H9 (cell line): ENCODE measurements around the gene FSTL4. TPM values are rescaled to one million over a fixed set of nuclear protein-coding genes. Genes with fewer than 3 reads are reported as not detected.

Experiments used
- DNase-seq: peaks from one replicate; pipeline ENCODE4 v3.0.0-alpha.2; 2017
- H2AFZ ChIP-seq: one replicate; pipeline ENCODE4 v1.6.1; 2013; ENCODE audit warnings: mild to moderate bottlenecking, low read length, control low read depth, moderate library complexity
- H2AK5ac ChIP-seq: 2 replicates; pipeline ENCODE4 v1.6.1; 2013; ENCODE audit warnings: low read length, control low read depth, mixed read lengths; ENCODE audit not compliant: insufficient read length
- H2BK120ac ChIP-seq: one replicate; pipeline ENCODE4 v1.6.1; 2013; ENCODE audit warnings: low read depth, mild to moderate bottlenecking, low read length, control low read depth, inconsistent platforms; ENCODE audit not compliant: poor library complexity, severe bottlenecking
- H2BK12ac ChIP-seq: 2 replicates; pipeline ENCODE4 v1.6.1; 2013; ENCODE audit warnings: low read length, control low read depth, mixed read lengths, low read depth; ENCODE audit not compliant: insufficient read length
- H2BK15ac ChIP-seq: 2 replicates; pipeline ENCODE4 v1.6.1; 2013; ENCODE audit warnings: low read depth, low read length, control low read depth
- H2BK20ac ChIP-seq: one replicate; pipeline ENCODE4 v1.6.1; 2013; ENCODE audit warnings: low read depth, mild to moderate bottlenecking, low read length, control low read depth, inconsistent platforms; ENCODE audit not compliant: poor library complexity, severe bottlenecking
- H2BK5ac ChIP-seq: 2 replicates; pipeline ENCODE4 v1.6.1; 2013; ENCODE audit warnings: low read length, control low read depth, mixed read lengths; ENCODE audit not compliant: insufficient read length
- H3K14ac ChIP-seq: 2 replicates; pipeline ENCODE4 v1.6.1; 2013; ENCODE audit warnings: low read length, control low read depth; ENCODE audit not compliant: insufficient read depth
- H3K18ac ChIP-seq: 2 replicates; pipeline ENCODE4 v1.6.1; 2013; ENCODE audit warnings: low read depth, mild to moderate bottlenecking, mixed read lengths, low read length, control low read depth; ENCODE audit not compliant: insufficient read length
- H3K23ac ChIP-seq: 2 replicates; pipeline ENCODE4 v1.6.1; 2013; ENCODE audit warnings: low read length, control low read depth, mixed read lengths, low read depth; ENCODE audit not compliant: insufficient read length
- H3K23me2 ChIP-seq: 2 replicates; pipeline ENCODE4 v1.6.1; 2013; ENCODE audit warnings: low read depth, mild to moderate bottlenecking, mixed read lengths, low read length, control low read depth; ENCODE audit not compliant: insufficient read length, poor library complexity, severe bottlenecking
- H3K27ac ChIP-seq: 2 replicates; pipeline ENCODE4 v1.5.1; 2013; ENCODE audit warnings: low read length, control low read depth, mixed read lengths, low read depth; ENCODE audit not compliant: insufficient read length
- H3K27me3 ChIP-seq: 2 replicates; pipeline ENCODE4 v1.6.1; 2013; ENCODE audit warnings: low read length, control low read depth, inconsistent platforms; ENCODE audit not compliant: insufficient read depth
- H3K4ac ChIP-seq: 2 replicates; pipeline ENCODE4 v1.6.1; 2013; ENCODE audit warnings: low read depth, mild to moderate bottlenecking, control low read depth, inconsistent platforms, low read length, moderate library complexity
- H3K4me1 ChIP-seq: 2 replicates; pipeline ENCODE4 v1.6.1; 2013; ENCODE audit warnings: low read length, control low read depth, inconsistent platforms; ENCODE audit not compliant: insufficient read depth
- H3K4me2 ChIP-seq: 2 replicates; pipeline ENCODE4 v1.6.1; 2013; ENCODE audit warnings: low read length, control low read depth, mixed read lengths; ENCODE audit not compliant: insufficient read length, insufficient read depth
- H3K56ac ChIP-seq: 2 replicates; pipeline ENCODE4 v1.6.1; 2013; ENCODE audit warnings: low read depth, mild to moderate bottlenecking, mixed read lengths, low read length, control low read depth; ENCODE audit not compliant: insufficient read length
- H3K79me1 ChIP-seq: 2 replicates; pipeline ENCODE4 v1.6.1; 2013; ENCODE audit warnings: low read depth, mild to moderate bottlenecking, moderate library complexity, low read length, control low read depth, inconsistent platforms; ENCODE audit not compliant: insufficient read depth, poor library complexity, severe bottlenecking
- H3K79me2 ChIP-seq: 2 replicates; pipeline ENCODE4 v1.6.1; 2013; ENCODE audit warnings: low read length, control low read depth, inconsistent platforms; ENCODE audit not compliant: insufficient read depth
- H3K9ac ChIP-seq: 2 replicates; pipeline ENCODE4 v1.6.1; 2013; ENCODE audit warnings: low read length, control low read depth, mixed read lengths; ENCODE audit not compliant: insufficient read length; ENCODE audit errors: extremely low read depth
- H3K9me3 ChIP-seq: one replicate; pipeline ENCODE4 v1.6.1; 2013; ENCODE audit warnings: low read depth, low read length, inconsistent platforms; ENCODE audit not compliant: control insufficient read depth
- H3T11ph ChIP-seq: one replicate; pipeline ENCODE4 v1.6.1; 2013; ENCODE audit warnings: mild to moderate bottlenecking, low read length, control low read depth, inconsistent platforms
- H4K20me1 ChIP-seq: one replicate; pipeline ENCODE4 v1.6.1; 2013; ENCODE audit not compliant: control insufficient read depth, insufficient read length, insufficient read depth
- H4K5ac ChIP-seq: 2 replicates; pipeline ENCODE4 v1.6.1; 2013; ENCODE audit warnings: low read depth, mild to moderate bottlenecking, mixed read lengths, low read length, control low read depth; ENCODE audit not compliant: insufficient read length
- H4K8ac ChIP-seq: replicated peaks from 2 replicates; pipeline ENCODE4 v1.6.1; 2013; ENCODE audit warnings: low read length, control low read depth, mixed read lengths, low read depth; ENCODE audit not compliant: insufficient read length
- H4K91ac ChIP-seq: 2 replicates; pipeline ENCODE4 v1.6.1; 2013; ENCODE audit warnings: low read depth, mild to moderate bottlenecking, moderate library complexity, mixed read lengths, low read length, control low read depth; ENCODE audit not compliant: insufficient read length
- H3K27ac Mint-ChIP-seq, 3 experiments: 2 replicates in 2 of 3; 3 replicates in 1 of 3; pipeline ENCODE4 v1.8.0; 2020 to 2021; ENCODE audit warnings: mixed read lengths in 3 of 3, mild to moderate bottlenecking in 1 of 3, moderate library complexity in 1 of 3
- H3K27me3 Mint-ChIP-seq: 2 replicates; pipeline ENCODE4 v1.8.0; 2021; ENCODE audit warnings: low read depth, mild to moderate bottlenecking, moderate library complexity, mixed read lengths
- H3K36me3 Mint-ChIP-seq, 3 experiments: 2 replicates in 2 of 3; 3 replicates in 1 of 3; pipeline ENCODE4 v1.8.0; 2020 to 2021; ENCODE audit warnings: low read depth in 3 of 3, mixed read lengths in 3 of 3; ENCODE audit not compliant: insufficient read depth in 1 of 3
- H3K4me1 Mint-ChIP-seq, 2 experiments: 2 replicates each; pipeline ENCODE4 v1.8.0; 2020; ENCODE audit warnings: mixed read lengths in 2 of 2
- H3K4me3 Mint-ChIP-seq, 2 experiments: 2 replicates in 1 of 2; 3 replicates in 1 of 2; pipeline ENCODE4 v1.8.0; 2020 to 2021; ENCODE audit warnings: mild to moderate bottlenecking in 2 of 2, mixed read lengths in 2 of 2, moderate library complexity in 1 of 2
- H3K9me3 Mint-ChIP-seq, 2 experiments: 2 replicates in 1 of 2; 3 replicates in 1 of 2; pipeline ENCODE4 v1.8.0; 2020; ENCODE audit warnings: mild to moderate bottlenecking in 2 of 2, mixed read lengths in 2 of 2, moderate library complexity in 1 of 2
- WGBS: extraction: QIAGEN DNeasy Blood & Tissue Kit; methylation state at CpG from one replicate; pipeline ENCODE4 v1.1.7; 2013; ENCODE audit warnings: missing lambda C conversion rate, low lambda C conversion rate, mixed read lengths; ENCODE audit not compliant: insufficient read length; ENCODE audit errors: extremely low coverage; 5-methylcytosine and 5-hydroxymethylcytosine counted together
- total RNA-seq: library from RNA; stranded (reverse); gene quantifications from 2 replicates; pipeline ENCODE4 v1.2.1, GENCODE V29; 2021
- TF ChIP-seq, protein P1 (sequence below): fragments of 200-600 bp; sonication (generic); conservative IDR thresholded peaks from 3 replicates; pipeline ENCODE4 v1.8.0; 2021; ENCODE audit warnings: antibody characterized with exemption, mild to moderate bottlenecking

Gene FSTL4
- total RNA-seq, 1 experiment from 2014 or later, result 5.7 TPM

DNA sequence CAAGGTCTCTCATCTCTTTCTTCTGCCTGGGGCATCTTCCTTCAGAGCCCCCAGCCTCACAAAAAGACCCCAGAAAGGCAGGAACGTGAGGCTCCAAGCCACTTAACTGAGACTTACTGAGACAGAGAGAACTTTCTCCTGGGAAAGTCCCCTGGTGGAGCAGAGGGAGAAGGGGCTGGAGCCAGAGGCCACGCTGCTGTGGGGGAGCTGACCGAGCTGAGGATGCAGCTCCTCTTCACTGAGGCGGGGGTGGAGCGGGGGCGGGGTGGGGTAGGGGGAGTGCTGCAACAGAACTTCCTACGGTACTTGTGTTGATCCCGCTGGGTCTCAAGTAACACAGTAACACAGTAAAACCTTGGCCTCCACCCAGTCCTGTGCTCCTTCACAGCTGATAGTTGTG is 204.0 kb downstream of the FSTL4 start:
- Histone ChIP-seq H3K4ac (no peak overlapping the region), H3K79me2 (no peaks in the 10 kb centered on the region), H3K9ac (no peak overlapping the region), H3K23ac (no peak overlapping the region), H4K5ac (no peak overlapping the region), H4K91ac (no peak overlapping the region), H2AFZ (no peak overlapping the region), H3K18ac (no peak overlapping the region), H3T11ph (no peak overlapping the region), H3K14ac (no peak overlapping the region; the same call in 1 of the 2 replicates), H3K9me3 (no peaks in the 10 kb centered on the region), H3K27me3 (no peaks in the 10 kb centered on the region), H2BK15ac (no peak overlapping the region), H3K4me1 (no peaks in the 10 kb centered on the region), H3K27ac (no peak overlapping the region), H4K20me1 (no peaks in the 10 kb centered on the region), H2AK5ac (no peak overlapping the region), H3K4me2 (no peak overlapping the region), H2BK120ac (no peak overlapping the region), H2BK20ac (no peak overlapping the region), H3K79me1 (no peaks in the 10 kb centered on the region), H2BK12ac (no peak overlapping the region), H3K23me2 (no peaks in the 10 kb centered on the region), H2BK5ac (no peak overlapping the region), H3K56ac (no peak overlapping the region), H4K8ac (no peak overlapping the region)
- Mint-ChIP-seq H3K27ac (no peak overlapping the region), H3K4me1 (peaks cover 3 to 11% of the 10 kb centered on the region in 2 experiments), H3K4me3 (no peak overlapping the region), H3K36me3 (no peaks in the 10 kb centered on the region), H3K27me3 (peaks cover 2% of the 10 kb centered on the region), H3K9me3 (no peaks in the 10 kb centered on the region)
- no peak for DNase-seq
- no CpG with 5 or more reads among the region's 8 CpGs for WGBS
- TF ChIP-seq, protein P1, sequence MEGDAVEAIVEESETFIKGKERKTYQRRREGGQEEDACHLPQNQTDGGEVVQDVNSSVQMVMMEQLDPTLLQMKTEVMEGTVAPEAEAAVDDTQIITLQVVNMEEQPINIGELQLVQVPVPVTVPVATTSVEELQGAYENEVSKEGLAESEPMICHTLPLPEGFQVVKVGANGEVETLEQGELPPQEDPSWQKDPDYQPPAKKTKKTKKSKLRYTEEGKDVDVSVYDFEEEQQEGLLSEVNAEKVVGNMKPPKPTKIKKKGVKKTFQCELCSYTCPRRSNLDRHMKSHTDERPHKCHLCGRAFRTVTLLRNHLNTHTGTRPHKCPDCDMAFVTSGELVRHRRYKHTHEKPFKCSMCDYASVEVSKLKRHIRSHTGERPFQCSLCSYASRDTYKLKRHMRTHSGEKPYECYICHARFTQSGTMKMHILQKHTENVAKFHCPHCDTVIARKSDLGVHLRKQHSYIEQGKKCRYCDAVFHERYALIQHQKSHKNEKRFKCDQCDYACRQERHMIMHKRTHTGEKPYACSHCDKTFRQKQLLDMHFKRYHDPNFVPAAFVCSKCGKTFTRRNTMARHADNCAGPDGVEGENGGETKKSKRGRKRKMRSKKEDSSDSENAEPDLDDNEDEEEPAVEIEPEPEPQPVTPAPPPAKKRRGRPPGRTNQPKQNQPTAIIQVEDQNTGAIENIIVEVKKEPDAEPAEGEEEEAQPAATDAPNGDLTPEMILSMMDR, result 0 out of 3 replicates have a peak, but pooled peaks have one; percentile 20
